Kidney (tissue), 14 donors: Measurements from ENCODE around the gene COLEC12. TPM values are rescaled to one million over a fixed set of nuclear protein-coding genes. Genes with fewer than 3 reads are reported as not detected.

Experiments used
- DNase-seq, 5 donors: peaks; one replicate each; pipeline ENCODE4 v3.0.0-alpha.2; 2013 to 2020
- FAIRE-seq: peaks from 2 replicates; lab custom pipeline; 2012; peaks lifted over from hg19 to GRCh38; lab: Jason Lieb, UNC
- H3K27ac ChIP-seq, 2 donors: one replicate each; pipeline ENCODE4 v1.7.0; 2013; ENCODE audit warnings: low read depth in 2 of 2, low read length in 2 of 2, inconsistent platforms in 1 of 2
- H3K27me3 ChIP-seq: one replicate; pipeline ENCODE4 v1.7.1; 2013; ENCODE audit warnings: low read length, inconsistent platforms; ENCODE audit not compliant: control insufficient read depth, insufficient read depth
- H3K36me3 ChIP-seq, 3 donors: one replicate each; pipeline versions ENCODE4 v1.7.0 to v1.7.1; 2013; ENCODE audit warnings: low read length in 3 of 3, control low read depth in 1 of 3, inconsistent platforms in 1 of 3; ENCODE audit not compliant: insufficient read depth in 3 of 3, control insufficient read depth in 2 of 3
- H3K4me1 ChIP-seq, 3 donors: one replicate each; pipeline versions ENCODE4 v1.7.0 to v1.7.1; 2013; ENCODE audit warnings: low read length in 3 of 3, inconsistent platforms in 1 of 3, low read depth in 1 of 3; ENCODE audit not compliant: control insufficient read depth in 2 of 3, insufficient read depth in 2 of 3
- H3K4me3 ChIP-seq, 3 donors: one replicate each; pipeline versions ENCODE4 v1.7.0 to v1.8.1; 2013; ENCODE audit warnings: low read length in 3 of 3, control low read depth in 1 of 3, inconsistent platforms in 1 of 3
- H3K9ac ChIP-seq, 3 donors: one replicate each; pipeline versions ENCODE4 v1.7.0 to v1.7.1; 2013; ENCODE audit warnings: low read length in 3 of 3, control low read depth in 1 of 3, inconsistent platforms in 1 of 3
- H3K9me3 ChIP-seq, 3 donors: one replicate each; pipeline versions ENCODE4 v1.7.0 to v1.7.1; 2013; ENCODE audit warnings: low read length in 3 of 3, control low read depth in 1 of 3, inconsistent platforms in 1 of 3; ENCODE audit not compliant: control insufficient read depth in 2 of 3, insufficient read depth in 1 of 3
- CTCF ChIP-seq: IDR thresholded peaks from 3 replicates; pipeline ENCODE4 v1.5.1; 2012; ENCODE audit warnings: mild to moderate bottlenecking, moderate library complexity, borderline replicate concordance; ENCODE audit not compliant: insufficient read depth; ENCODE audit errors: extremely low read depth
- intact Hi-C: fragments of 100-400 bp; cut with DNase I; formaldehyde crosslinking; loops from one replicate; pipeline ENCODE4 v1.11.1; 2022
- polyA plus RNA-seq: library from polyadenylated mRNA; stranded (reverse); fragments of 350-450 nt; fragmentation: Illumina TruSeq; extraction: RNeasy Lipid Tissue Mini Kit (QIAGEN cat#74804); gene quantifications from one replicate; pipeline ENCODE4 v1.2.3, GENCODE V29; 2014; ENCODE audit warnings: low read depth, low replicate concordance; ENCODE audit not compliant: insufficient read depth
- total RNA-seq: library from RNA; stranded (reverse); fragmentation: NEBNext Ultra II Directional; extraction: Animal tissue kit (Norgen Biotek cat#: 25700); gene quantifications from one replicate; pipeline ENCODE4 v1.2.1, GENCODE V29; 2021
- donor health status: control.
- donor health status: control.
- donor health status: control.
- donor health status: control.
- donor health status: control.
- donor health status: DM: yes; HTN: yes; CAD: no.
- donor health status: Normal renal cell carcinoma (clear cell type).

Gene COLEC12
- total and polyA plus RNA-seq, 2 donors from 2014 or later, result 1.3 to 7.4 TPM

GRCh38 chr18:318791-319291 lies 181.7 kb downstream of the COLEC12 start:
- Histone ChIP-seq H3K9me3 (no peaks in the 10 kb centered on the region), H3K9ac (no peak overlapping the region), H3K4me1 (peaks cover 0 to 2% (median 0%) of the 10 kb centered on the region in 3 donors), H3K27ac (no peak overlapping the region), H3K36me3 (no peaks in the 10 kb centered on the region), H3K4me3 (no peak overlapping the region), H3K27me3 (no peaks in the 10 kb centered on the region)
- intact Hi-C loops, result no loop called here
- FAIRE-seq, result no peak
- TF ChIP-seq CTCF, result no peak
- DNase-seq, result no peak

GRCh38 chr18:317618-318017 lies 182.9 kb downstream of the COLEC12 start:
- Histone ChIP-seq H3K9me3 (no peaks in the 10 kb centered on the region), H3K36me3 (no peaks in the 10 kb centered on the region), H3K4me3 (no peak overlapping the region), H3K9ac (no peak overlapping the region), H3K27me3 (no peaks in the 10 kb centered on the region), H3K27ac (no peak overlapping the region), H3K4me1 (peaks cover 0 to 2% (median 0%) of the 10 kb centered on the region in 3 donors)
- DNase-seq (no peak), FAIRE-seq (no peak)
- intact Hi-C loops, result no loop called here
- no peak for TF ChIP-seq CTCF

GRCh38 chr18:316393-316792 lies 184.1 kb downstream of the COLEC12 start:
- intact Hi-C loops, result no loop called here
- no peak overlapping the region for H3K9ac ChIP-seq
- H3K27ac ChIP-seq, result no peak overlapping the region
- FAIRE-seq (no peak), DNase-seq (no peak)
- no peak overlapping the region for H3K4me3 ChIP-seq
- no peaks in the 10 kb centered on the region for H3K36me3 ChIP-seq
- no peaks in the 10 kb centered on the region for H3K27me3 ChIP-seq
- no peaks in the 10 kb centered on the region for H3K9me3 ChIP-seq
- no peak for TF ChIP-seq CTCF
- H3K4me1 ChIP-seq, result no peaks in the 10 kb centered on the region

- FAIRE-seq, result no peak
- intact Hi-C loops, result no loop called here
Observed at GRCh38 chr18:313931-314330, 186.6 kb downstream of the COLEC12 start.

More at GRCh38 chr18:313931-314330, 186.6 kb downstream of the COLEC12 start:
- no peaks in the 10 kb centered on the region for H3K36me3 ChIP-seq
- H3K9ac ChIP-seq, result no peak overlapping the region
- no peak overlapping the region for H3K4me3 ChIP-seq
- H3K4me1 ChIP-seq, result no peaks in the 10 kb centered on the region
- no peak for TF ChIP-seq CTCF
- no peak overlapping the region for H3K27ac ChIP-seq
- no peaks in the 10 kb centered on the region for H3K27me3 ChIP-seq
- no peak for DNase-seq
- no peaks in the 10 kb centered on the region for H3K9me3 ChIP-seq
